Endothelial cell of umbilical vein (primary cell): ENCODE measurements around the gene TPK1. TPM values are rescaled to one million over a fixed set of nuclear protein-coding genes. Genes with fewer than 3 reads are reported as not detected.

ENCODE experiments used
- BruUV-seq: library from RNA; stranded (reverse); fragments of 400-500 nt; replicated peaks from 2 replicates; lab custom pipeline; 2021; lab: Mats Ljungman, UMichigan
- CTCF ChIA-PET: fragments of 300-600, 350-600 bp; sonication (Branson Sonifier 250); formaldehyde crosslinking; loops from one replicate; lab custom pipeline; 2021; ENCODE audit warnings: antibody characterized with exemption, inconsistent platforms; lab: Charles Lee
- POLR2A ChIA-PET: fragments of 300-600, 350-600 bp; sonication (Branson Sonifier 250); formaldehyde crosslinking; loops from one replicate; lab custom pipeline; 2021; ENCODE audit warnings: antibody characterized with exemption, inconsistent platforms; lab: Charles Lee
- DNase-seq: peaks from one replicate; pipeline ENCODE4 v3.0.0-alpha.2; 2011; ENCODE audit warnings: low read depth, low spot score
- FAIRE-seq: peaks from 2 replicates; lab custom pipeline; 2011; peaks lifted over from hg19 to GRCh38; lab: Jason Lieb, UNC
- H2AFZ ChIP-seq: 2 replicates; pipeline ENCODE4 v1.6.0; 2012; ENCODE audit warnings: low read depth, low read length, control low read depth, inconsistent platforms
- H3K27ac ChIP-seq: 2 replicates; pipeline ENCODE4 v1.5.1; 2011; ENCODE audit warnings: low read depth, mild to moderate bottlenecking, control low read depth, low read length, moderate library complexity; ENCODE audit not compliant: insufficient read depth
- H3K27me3 ChIP-seq, 2 experiments: 2 replicates each; pipeline versions ENCODE4 v1.6.0 to v1.6.1; 2011; ENCODE audit warnings: low read length in 2 of 2, mixed read lengths in 1 of 2; ENCODE audit not compliant: control insufficient read depth in 2 of 2, insufficient read depth in 2 of 2
- H3K36me3 ChIP-seq, 2 experiments: 2 replicates in 1 of 2; 3 replicates in 1 of 2; pipeline ENCODE4 v1.5.1; 2011; ENCODE audit warnings: low read length in 2 of 2, mild to moderate bottlenecking in 1 of 2, moderate library complexity in 1 of 2; ENCODE audit not compliant: control insufficient read depth in 2 of 2, insufficient read depth in 2 of 2; ENCODE audit errors: extremely low read depth in 1 of 2
- H3K4me1 ChIP-seq: 3 replicates; pipeline ENCODE4 v1.5.1; 2011; ENCODE audit warnings: mild to moderate bottlenecking, low read length; ENCODE audit not compliant: control insufficient read depth, insufficient read depth; ENCODE audit errors: extremely low read depth
- H3K4me2 ChIP-seq: 2 replicates; pipeline ENCODE4 v1.6.1; 2011; ENCODE audit warnings: low read length, control low read depth, mixed read lengths; ENCODE audit not compliant: insufficient read depth
- H3K4me3 ChIP-seq, 3 experiments: fragments of 200-600 bp in 1 of 3; sonication (generic), shearing (Covaris generic) in 1 of 3; replicated peaks in 1 of 3; 2 replicates each; pipeline ENCODE4 v1.5.1; 2011 to 2016; ENCODE audit warnings: control low read depth in 3 of 3, low read length in 3 of 3, mild to moderate bottlenecking in 2 of 3, inconsistent platforms in 1 of 3, low read depth in 1 of 3, moderate library complexity in 1 of 3; ENCODE audit not compliant: insufficient read depth in 1 of 3
- H3K79me2 ChIP-seq: 2 replicates; pipeline ENCODE4 v1.6.0; 2012; ENCODE audit warnings: low read length, inconsistent platforms; ENCODE audit not compliant: control insufficient read depth, insufficient read depth
- H3K9ac ChIP-seq: replicated peaks from 2 replicates; pipeline ENCODE3; 2011; ENCODE audit warnings: low read length, control low read depth; ENCODE audit not compliant: insufficient read depth; ENCODE audit errors: extremely low read depth
- H3K9me1 ChIP-seq: replicated peaks from 3 replicates; pipeline ENCODE4 v1.6.0; 2011; ENCODE audit warnings: mild to moderate bottlenecking, low read length; ENCODE audit not compliant: control insufficient read depth, insufficient read depth; ENCODE audit errors: extremely low read depth
- H3K9me3 ChIP-seq: replicated peaks from 2 replicates; pipeline ENCODE4 v1.5.1; 2012; ENCODE audit warnings: low read length, inconsistent platforms; ENCODE audit not compliant: control insufficient read depth, insufficient read depth
- H4K20me1 ChIP-seq: replicated peaks from 2 replicates; pipeline ENCODE3; 2011; ENCODE audit warnings: mild to moderate bottlenecking, low read length; ENCODE audit not compliant: control insufficient read depth, insufficient read depth; ENCODE audit errors: extremely low read depth
- EZH2 ChIP-seq: IDR thresholded peaks from 2 replicates; pipeline ENCODE4 v1.6.1; 2012; ENCODE audit warnings: borderline replicate concordance, low read depth, mild to moderate bottlenecking, moderate library complexity, low read length, inconsistent platforms; ENCODE audit not compliant: severe bottlenecking
- FOS ChIP-seq: IDR thresholded peaks from 2 replicates; pipeline ENCODE4 v1.6.1; 2011; ENCODE audit warnings: mild to moderate bottlenecking, low read length, moderate library complexity, borderline replicate concordance; ENCODE audit not compliant: insufficient read depth
- GATA2 ChIP-seq: IDR thresholded peaks from 2 replicates; pipeline ENCODE4 v1.7.0; 2011; ENCODE audit warnings: low read depth, mild to moderate bottlenecking, moderate library complexity, mixed read lengths, low read length; ENCODE audit not compliant: insufficient read length, insufficient read depth
- JUN ChIP-seq: IDR thresholded peaks from 2 replicates; pipeline ENCODE4 v1.6.1; 2011; ENCODE audit warnings: borderline replicate concordance, low read depth; ENCODE audit not compliant: insufficient read length, insufficient read depth
- MYC ChIP-seq: IDR thresholded peaks from one replicate; pipeline ENCODE4 v1.6.1; 2011; ENCODE audit warnings: mild to moderate bottlenecking, low read depth, low read length
- POLR2A ChIP-seq: IDR thresholded peaks from 2 replicates; pipeline ENCODE4 v1.6.1; 2012; ENCODE audit warnings: low read depth, mild to moderate bottlenecking, control low read depth, low read length
- POLR2AphosphoS5 ChIP-seq: IDR thresholded peaks from 2 replicates; pipeline ENCODE4 v1.6.1; 2012; ENCODE audit warnings: low read depth, mild to moderate bottlenecking, control low read depth, low read length, moderate library complexity; ENCODE audit not compliant: insufficient read depth
- dilution Hi-C: fragments of 300-500 bp; cut with MboI; formaldehyde crosslinking; loops from one replicate; pipeline ENCODE4 v1.15.0; 2019; ENCODE audit warnings: low sequenced_read_pairs; ENCODE audit not compliant: extremely low pct_ligation_motif_present
- intact Hi-C: fragments of 100-400 bp; cut with micrococcal nuclease; formaldehyde crosslinking; loops from one replicate; pipeline ENCODE4 v1.10.0; 2022
- polyA plus RNA-seq, 4 experiments: library from polyadenylated mRNA; depleted of rRNA in 3 of 4; stranded (reverse) in 3 of 4; unstranded in 1 of 4; fragments of >200 nt; gene quantifications; 2 replicates each; pipeline versions ENCODE4 v1.2.1 to v1.2.3, GENCODE V29; 2011 to 2012; ENCODE audit warnings: missing spikeins in 1 of 4
- total RNA-seq: library from RNA; stranded (reverse); gene quantifications from 2 replicates; pipeline ENCODE4 v1.2.3, GENCODE V29; 2021
- TF ChIP-seq, protein P1 (sequence below), 2 donors: IDR thresholded peaks; 1 replicate in 1 of 2; 2 replicates in 1 of 2; pipeline ENCODE4 v1.5.1; 2011; ENCODE audit warnings: low read length in 2 of 2, mild to moderate bottlenecking in 2 of 2, moderate library complexity in 2 of 2, control low read depth in 1 of 2, inconsistent platforms in 1 of 2, low read depth in 1 of 2; ENCODE audit not compliant: insufficient read depth in 1 of 2; ENCODE audit errors: extremely low read depth in 1 of 2
- TF ChIP-seq, protein P2 (sequence below): IDR thresholded peaks from 2 replicates; pipeline ENCODE4 v1.6.1; 2011; ENCODE audit not compliant: insufficient read depth, insufficient read length

Gene TPK1
- total and polyA plus RNA-seq, 2 donors (not counting 3 experiments of a cell fraction or from before 2014, with no cell fraction given): 7.5 to 9.3 TPM

DNA sequence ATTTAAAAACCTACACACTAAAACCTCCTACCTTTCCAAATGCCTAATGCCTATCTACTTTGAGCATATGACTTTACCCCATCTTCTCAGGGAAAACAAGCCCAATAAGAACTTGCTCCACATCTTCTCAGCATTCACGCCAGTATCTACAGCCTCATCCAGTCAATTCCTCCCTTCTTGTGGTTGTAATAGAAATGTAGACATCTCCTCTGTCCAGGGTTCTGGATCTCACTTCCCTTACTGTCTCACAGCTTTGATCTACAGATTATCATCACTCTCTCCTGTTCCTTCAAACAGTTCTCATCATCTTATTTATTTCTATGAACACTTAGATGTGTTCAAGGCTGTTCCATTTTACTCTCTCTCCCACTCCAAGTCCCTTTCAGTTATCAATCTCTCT is 361.9 kb downstream of the TPK1 start:
- CTCF ChIA-PET: no interaction called here
- H2AFZ ChIP-seq: no peak overlapping the region
- no peaks in the 10 kb centered on the region for H4K20me1 ChIP-seq
- H3K9me1 ChIP-seq: no peaks in the 10 kb centered on the region
- no peaks in the 10 kb centered on the region for H3K9me3 ChIP-seq
- no peak overlapping the region for H3K4me3 ChIP-seq
- no peaks in the 10 kb centered on the region for H3K27me3 ChIP-seq
- intact Hi-C loops (no loop called here), dilution Hi-C loops (no loop called here)
- no peak overlapping the region for H3K9ac ChIP-seq
- no peaks in the 10 kb centered on the region for H3K4me1 ChIP-seq
- H3K79me2 ChIP-seq: no peaks in the 10 kb centered on the region
- TF ChIP-seq POLR2AphosphoS5 (no peak), JUN (no peak), POLR2A (no peak), GATA2 (no peak), MYC (no peak), FOS (no peak), EZH2 (no peak)
- TF ChIP-seq, protein P1, sequence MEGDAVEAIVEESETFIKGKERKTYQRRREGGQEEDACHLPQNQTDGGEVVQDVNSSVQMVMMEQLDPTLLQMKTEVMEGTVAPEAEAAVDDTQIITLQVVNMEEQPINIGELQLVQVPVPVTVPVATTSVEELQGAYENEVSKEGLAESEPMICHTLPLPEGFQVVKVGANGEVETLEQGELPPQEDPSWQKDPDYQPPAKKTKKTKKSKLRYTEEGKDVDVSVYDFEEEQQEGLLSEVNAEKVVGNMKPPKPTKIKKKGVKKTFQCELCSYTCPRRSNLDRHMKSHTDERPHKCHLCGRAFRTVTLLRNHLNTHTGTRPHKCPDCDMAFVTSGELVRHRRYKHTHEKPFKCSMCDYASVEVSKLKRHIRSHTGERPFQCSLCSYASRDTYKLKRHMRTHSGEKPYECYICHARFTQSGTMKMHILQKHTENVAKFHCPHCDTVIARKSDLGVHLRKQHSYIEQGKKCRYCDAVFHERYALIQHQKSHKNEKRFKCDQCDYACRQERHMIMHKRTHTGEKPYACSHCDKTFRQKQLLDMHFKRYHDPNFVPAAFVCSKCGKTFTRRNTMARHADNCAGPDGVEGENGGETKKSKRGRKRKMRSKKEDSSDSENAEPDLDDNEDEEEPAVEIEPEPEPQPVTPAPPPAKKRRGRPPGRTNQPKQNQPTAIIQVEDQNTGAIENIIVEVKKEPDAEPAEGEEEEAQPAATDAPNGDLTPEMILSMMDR (IDR thresholded peaks at IDR 0.05; ENCODE audit: extremely low read depth in 1 of 2, insufficient read depth in 1 of 2, low read depth in 1 of 2, low read length in 2 of 2): no peak
- TF ChIP-seq, protein P2, sequence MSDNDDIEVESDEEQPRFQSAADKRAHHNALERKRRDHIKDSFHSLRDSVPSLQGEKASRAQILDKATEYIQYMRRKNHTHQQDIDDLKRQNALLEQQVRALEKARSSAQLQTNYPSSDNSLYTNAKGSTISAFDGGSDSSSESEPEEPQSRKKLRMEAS: no peak
- DNase-seq (no peak), FAIRE-seq (no peak)
- BruUV-seq: no TSS peak
- POLR2A ChIA-PET: no interaction called here
- no peaks in the 10 kb centered on the region for H3K36me3 ChIP-seq
- no peak overlapping the region for H3K27ac ChIP-seq
- H3K4me2 ChIP-seq: no peak overlapping the region
